Measurements from ENCODE around the gene SOD2. TPM values are rescaled to one million over a fixed set of nuclear protein-coding genes. Genes with fewer than 3 reads are reported as not detected.

Gene SOD2
- 98.6 TPM for total RNA-seq (2021; ENCODE audit: unreplicated experiment)
- polyA plus RNA-seq (2012) = 67.5 and 79.5 TPM in 2 replicates
- Bru-seq, nascent RNA = percentile 66 among the genes with signal in this experiment
- percentile 97 among the genes with signal in this experiment for BruChase-seq, experiment 1, labeled RNA remaining after a 6-hour chase
- percentile 90 among the genes with signal in this experiment for BruChase-seq, experiment 2, labeled RNA remaining after a 2-hour chase
- long read RNA-seq, full-length matches to known transcripts = 94 of 115 reads
- long read RNA-seq, partial matches to known transcripts = 6 of 115 reads
- long read RNA-seq, other reads (novel, unspliced or antisense) = 15 of 115 reads

- Histone ChIP-seq H3K79me2 (ENCODE audit: insufficient read depth, low read length) (peaks cover 45% of the 10 kb centered on the region), H3K4me3 (replicated peaks in 1 of 2; ENCODE audit: low read depth in 1 of 2, low read length in 2 of 2) (peak within 1 kb of the TSS; percentile 75 to 86), H3K4me1 (ENCODE audit: control insufficient read depth in 1 of 2, insufficient read depth in 2 of 2, low read length in 2 of 2) (peaks cover 15 to 26% of the 10 kb centered on the region in 2 experiments), H3K9me3 (ENCODE audit: control insufficient read depth in 1 of 2, insufficient read depth in 1 of 2, low read depth in 1 of 2, low read length in 2 of 2) (no peaks in the 10 kb centered on the region), H4K20me1 (ENCODE audit: insufficient read depth) (no peaks in the 10 kb centered on the region), H3K9me2 (ENCODE audit: insufficient read depth) (no peaks in the 10 kb centered on the region), H3K36me3 (ENCODE audit: control insufficient read depth in 1 of 2, insufficient read depth in 2 of 2, low read length in 2 of 2) (peaks cover 5 to 11% of the 10 kb centered on the region in 2 experiments; a peak in 2 of 4 replicates), H3K27ac (ENCODE audit: low read depth, low read length) (peak within 1 kb of the TSS; percentile 79), H3K27me3 (ENCODE audit: insufficient read depth, low read length) (no peaks in the 10 kb centered on the region), H2AFZ (ENCODE audit: low read depth, low read length, poor library complexity, severe bottlenecking) (peak within 1 kb of the TSS; percentile 67), H3K9ac (ENCODE audit: low read length) (peak within 1 kb of the TSS; percentile 86), H3K4me2 (ENCODE audit: low read length) (peak within 1 kb of the TSS; percentile 88)
- no TSS peak for BruUV-seq (replicated peaks)
- RAD21 ChIA-PET (ENCODE audit: low non-redundant PET in 1 of 2, low total read pairs in 2 of 2, uncharacterized antibody in 2 of 2, unreplicated experiment in 2 of 2) = interaction anchor here in 1 of 2 experiments (0.6 kb wide), 1 partner anchor 201 kb away, joined by 4 read pairs; no protein-coding TSS in a partner anchor
- POLR2A ChIA-PET = interaction anchor here (1.4 kb wide), 1 partner anchor 34 kb away, joined by 12 read pairs; the partner anchor contains the start of gene WTAP
- DNase-seq (ENCODE audit: low read depth, low spot score) (peak; percentile 61), ATAC-seq (peak; percentile 86)
- intact Hi-C loops (cut with micrococcal nuclease) = loop anchor here (10.0 kb wide), 1 partner anchor 701 kb away; no protein-coding TSS in a partner anchor
- CTCF ChIA-PET = interaction anchor here (1.2 kb wide), 1 partner anchor 170 kb away, joined by 3 read pairs; no protein-coding TSS in a partner anchor
- peak; percentile 86 for TF ChIP-seq POLR2AphosphoS5 (IDR thresholded peaks at IDR 0.05; ENCODE audit: low read depth, low read length)
- TF ChIP-seq CEBPB (IDR thresholded peaks at IDR 0.05; ENCODE audit: low read depth) = no peak
- TF ChIP-seq SIN3A (IDR thresholded peaks at IDR 0.05; ENCODE audit: low read depth) = 0 out of 2 replicates have a peak, but pooled peaks have one; percentile 30
- no peak for TF ChIP-seq ELF1 (IDR thresholded peaks at IDR 0.05; ENCODE audit: borderline replicate concordance, low read depth)
- TF ChIP-seq, protein P1, sequence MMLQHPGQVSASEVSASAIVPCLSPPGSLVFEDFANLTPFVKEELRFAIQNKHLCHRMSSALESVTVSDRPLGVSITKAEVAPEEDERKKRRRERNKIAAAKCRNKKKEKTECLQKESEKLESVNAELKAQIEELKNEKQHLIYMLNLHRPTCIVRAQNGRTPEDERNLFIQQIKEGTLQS (IDR thresholded peaks at IDR 0.05) = no peak
- TF ChIP-seq TCF7L2 (IDR thresholded peaks at IDR 0.05; ENCODE audit: borderline replicate concordance, extremely low read depth, insufficient read depth, insufficient read length) = peak; percentile 62
- TF ChIP-seq, protein P2, sequence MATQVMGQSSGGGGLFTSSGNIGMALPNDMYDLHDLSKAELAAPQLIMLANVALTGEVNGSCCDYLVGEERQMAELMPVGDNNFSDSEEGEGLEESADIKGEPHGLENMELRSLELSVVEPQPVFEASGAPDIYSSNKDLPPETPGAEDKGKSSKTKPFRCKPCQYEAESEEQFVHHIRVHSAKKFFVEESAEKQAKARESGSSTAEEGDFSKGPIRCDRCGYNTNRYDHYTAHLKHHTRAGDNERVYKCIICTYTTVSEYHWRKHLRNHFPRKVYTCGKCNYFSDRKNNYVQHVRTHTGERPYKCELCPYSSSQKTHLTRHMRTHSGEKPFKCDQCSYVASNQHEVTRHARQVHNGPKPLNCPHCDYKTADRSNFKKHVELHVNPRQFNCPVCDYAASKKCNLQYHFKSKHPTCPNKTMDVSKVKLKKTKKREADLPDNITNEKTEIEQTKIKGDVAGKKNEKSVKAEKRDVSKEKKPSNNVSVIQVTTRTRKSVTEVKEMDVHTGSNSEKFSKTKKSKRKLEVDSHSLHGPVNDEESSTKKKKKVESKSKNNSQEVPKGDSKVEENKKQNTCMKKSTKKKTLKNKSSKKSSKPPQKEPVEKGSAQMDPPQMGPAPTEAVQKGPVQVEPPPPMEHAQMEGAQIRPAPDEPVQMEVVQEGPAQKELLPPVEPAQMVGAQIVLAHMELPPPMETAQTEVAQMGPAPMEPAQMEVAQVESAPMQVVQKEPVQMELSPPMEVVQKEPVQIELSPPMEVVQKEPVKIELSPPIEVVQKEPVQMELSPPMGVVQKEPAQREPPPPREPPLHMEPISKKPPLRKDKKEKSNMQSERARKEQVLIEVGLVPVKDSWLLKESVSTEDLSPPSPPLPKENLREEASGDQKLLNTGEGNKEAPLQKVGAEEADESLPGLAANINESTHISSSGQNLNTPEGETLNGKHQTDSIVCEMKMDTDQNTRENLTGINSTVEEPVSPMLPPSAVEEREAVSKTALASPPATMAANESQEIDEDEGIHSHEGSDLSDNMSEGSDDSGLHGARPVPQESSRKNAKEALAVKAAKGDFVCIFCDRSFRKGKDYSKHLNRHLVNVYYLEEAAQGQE (IDR thresholded peaks at IDR 0.05; ENCODE audit: low read depth) = no peak
- no peak for TF ChIP-seq RAD21 (IDR thresholded peaks at IDR 0.05; ENCODE audit: low read depth)
- no peak for TF ChIP-seq ZNF274 (IDR thresholded peaks at IDR 0.05; ENCODE audit: low read depth, low read length)
- no peak for TF ChIP-seq EZH2phosphoT487 (IDR thresholded peaks at IDR 0.05; ENCODE audit: borderline replicate concordance)
- TF ChIP-seq ZFX (IDR thresholded peaks at IDR 0.05) = peak; percentile 52
- TF ChIP-seq FOSL1 (IDR thresholded peaks at IDR 0.05; ENCODE audit: low read depth) = no peak
- TF ChIP-seq, protein P3, sequence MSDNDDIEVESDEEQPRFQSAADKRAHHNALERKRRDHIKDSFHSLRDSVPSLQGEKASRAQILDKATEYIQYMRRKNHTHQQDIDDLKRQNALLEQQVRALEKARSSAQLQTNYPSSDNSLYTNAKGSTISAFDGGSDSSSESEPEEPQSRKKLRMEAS (IDR thresholded peaks at IDR 0.05) = peak; percentile 86
- TF ChIP-seq CBX3 (IDR thresholded peaks at IDR 0.05; ENCODE audit: low read depth) = no peak
- peak; percentile 90 for TF ChIP-seq POLR2A (IDR thresholded peaks at IDR 0.05; ENCODE audit: borderline replicate concordance, extremely low read depth, insufficient read depth, insufficient read length)
- TF ChIP-seq EGR1 (IDR thresholded peaks at IDR 0.05; ENCODE audit: low read depth) = no peak
- TF ChIP-seq, protein P4, sequence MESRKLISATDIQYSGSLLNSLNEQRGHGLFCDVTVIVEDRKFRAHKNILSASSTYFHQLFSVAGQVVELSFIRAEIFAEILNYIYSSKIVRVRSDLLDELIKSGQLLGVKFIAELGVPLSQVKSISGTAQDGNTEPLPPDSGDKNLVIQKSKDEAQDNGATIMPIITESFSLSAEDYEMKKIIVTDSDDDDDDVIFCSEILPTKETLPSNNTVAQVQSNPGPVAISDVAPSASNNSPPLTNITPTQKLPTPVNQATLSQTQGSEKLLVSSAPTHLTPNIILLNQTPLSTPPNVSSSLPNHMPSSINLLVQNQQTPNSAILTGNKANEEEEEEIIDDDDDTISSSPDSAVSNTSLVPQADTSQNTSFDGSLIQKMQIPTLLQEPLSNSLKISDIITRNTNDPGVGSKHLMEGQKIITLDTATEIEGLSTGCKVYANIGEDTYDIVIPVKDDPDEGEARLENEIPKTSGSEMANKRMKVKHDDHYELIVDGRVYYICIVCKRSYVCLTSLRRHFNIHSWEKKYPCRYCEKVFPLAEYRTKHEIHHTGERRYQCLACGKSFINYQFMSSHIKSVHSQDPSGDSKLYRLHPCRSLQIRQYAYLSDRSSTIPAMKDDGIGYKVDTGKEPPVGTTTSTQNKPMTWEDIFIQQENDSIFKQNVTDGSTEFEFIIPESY (IDR thresholded peaks at IDR 0.05; ENCODE audit: extremely low read depth, insufficient replicate concordance, low read length) = no peak
- no peak for TF ChIP-seq SRF (IDR thresholded peaks at IDR 0.05; ENCODE audit: low read depth)
- TF ChIP-seq YY1 (IDR thresholded peaks at IDR 0.05; ENCODE audit: extremely low read depth, insufficient replicate concordance, low read depth, low read length) = no peak
Measured at GRCh38 chr6:159693128-159693893, at the start of gene SOD2. TSS of gene SOD2 (minus strand) at chr6:159693241. CDS start at chr6:159693167, 74 bp downstream.
